ENCODE measurements around the gene AGBL4.

The AGBL4 gene

GRCh38 chr1:49337251-49337650, 686.5 kb downstream of the AGBL4 start:
- H3K4me1 ChIP-seq (ENCODE audit: control insufficient read depth, insufficient read depth, low read depth, low read length): no peaks in the 10 kb centered on the region
- H3K18ac ChIP-seq (ENCODE audit: low read depth in 1 of 2, low read length in 2 of 2): no peak overlapping the region
- H3K23ac ChIP-seq (ENCODE audit: low read length in 2 of 2): no peak overlapping the region
- no peak for DNase-seq
- no peak overlapping the region for H2AFZ ChIP-seq (ENCODE audit: low read depth, low read length)
- H3K36me3 ChIP-seq (ENCODE audit: control insufficient read depth in 1 of 2, insufficient read depth in 2 of 2, low read depth in 1 of 2, low read length in 2 of 2): no peaks in the 10 kb centered on the region
- H2AK5ac ChIP-seq (ENCODE audit: low read length, severe bottlenecking): no peak overlapping the region
- H3K4me2 ChIP-seq (ENCODE audit: low read length, poor library complexity, severe bottlenecking): no peak overlapping the region
- H3K4me3 ChIP-seq (ENCODE audit: insufficient read depth in 1 of 2, low read depth in 1 of 2, low read length in 2 of 2): no peak overlapping the region
- no peaks in the 10 kb centered on the region for H3K9me3 ChIP-seq (ENCODE audit: control insufficient read depth, low read length)
- no peaks in the 10 kb centered on the region for H3K79me1 ChIP-seq (replicated peaks; ENCODE audit: low read length, poor library complexity, severe bottlenecking)
- H4K8ac ChIP-seq (ENCODE audit: low read length): no peak overlapping the region
- no peak overlapping the region for H3K4ac ChIP-seq (ENCODE audit: low read depth in 1 of 2, low read length in 2 of 2)
- no peaks in the 10 kb centered on the region for H3K27me3 ChIP-seq (ENCODE audit: control insufficient read depth in 1 of 2, insufficient read depth in 1 of 2, low read length in 2 of 2)
- WGBS: 78% methylated on average over 1 of the region's 1 CpG
- H3K9ac ChIP-seq (ENCODE audit: low read length): no peak overlapping the region
- H2BK12ac ChIP-seq (ENCODE audit: low read length in 2 of 2): no peak overlapping the region
- H2BK5ac ChIP-seq (ENCODE audit: low read depth, low read length, poor library complexity, severe bottlenecking): no peak overlapping the region
- H2BK120ac ChIP-seq (ENCODE audit: low read depth, low read length): no peak overlapping the region
- H2BK15ac ChIP-seq (ENCODE audit: low read depth, poor library complexity, severe bottlenecking): no peak overlapping the region
- no peak overlapping the region for H3K14ac ChIP-seq (ENCODE audit: low read length in 2 of 2)
- H4K91ac ChIP-seq (ENCODE audit: low read length): no peak overlapping the region
- no peak overlapping the region for H3K27ac ChIP-seq (ENCODE audit: low read length, poor library complexity, severe bottlenecking)

GRCh38 chr1:49333906-49334305, 689.8 kb downstream of the AGBL4 start:
- Histone ChIP-seq H2BK15ac (ENCODE audit: low read depth, poor library complexity, severe bottlenecking) (no peak overlapping the region), H3K14ac (ENCODE audit: low read length in 2 of 2) (no peak overlapping the region), H2BK120ac (ENCODE audit: low read depth, low read length) (no peak overlapping the region), H4K8ac (ENCODE audit: low read length) (no peak overlapping the region), H3K27ac (ENCODE audit: low read length, poor library complexity, severe bottlenecking) (no peak overlapping the region), H3K23ac (ENCODE audit: low read length in 2 of 2) (no peak overlapping the region), H2BK12ac (ENCODE audit: low read length in 2 of 2) (no peak overlapping the region), H3K4me2 (ENCODE audit: low read length, poor library complexity, severe bottlenecking) (no peak overlapping the region), H2AFZ (ENCODE audit: low read depth, low read length) (no peak overlapping the region), H3K36me3 (ENCODE audit: control insufficient read depth in 1 of 2, insufficient read depth in 2 of 2, low read depth in 1 of 2, low read length in 2 of 2) (no peaks in the 10 kb centered on the region), H3K9ac (ENCODE audit: low read length) (no peak overlapping the region), H3K79me1 (replicated peaks; ENCODE audit: low read length, poor library complexity, severe bottlenecking) (no peaks in the 10 kb centered on the region), H2AK5ac (ENCODE audit: low read length, severe bottlenecking) (no peak overlapping the region), H3K9me3 (ENCODE audit: control insufficient read depth, low read length) (peaks cover 4% of the 10 kb centered on the region), H4K91ac (ENCODE audit: low read length) (no peak overlapping the region), H3K4me3 (ENCODE audit: insufficient read depth in 1 of 2, low read depth in 1 of 2, low read length in 2 of 2) (no peak overlapping the region), H3K18ac (ENCODE audit: low read depth in 1 of 2, low read length in 2 of 2) (no peak overlapping the region), H2BK5ac (ENCODE audit: low read depth, low read length, poor library complexity, severe bottlenecking) (no peak overlapping the region), H3K27me3 (ENCODE audit: control insufficient read depth in 1 of 2, insufficient read depth in 1 of 2, low read length in 2 of 2) (no peaks in the 10 kb centered on the region), H3K4me1 (ENCODE audit: control insufficient read depth, insufficient read depth, low read depth, low read length) (no peaks in the 10 kb centered on the region), H3K4ac (ENCODE audit: low read depth in 1 of 2, low read length in 2 of 2) (no peak overlapping the region)
- DNase-seq: no peak
- WGBS: 86% methylated on average over 1 of the region's 2 CpGs

- Histone ChIP-seq H3K79me1 (replicated peaks; ENCODE audit: low read length, poor library complexity, severe bottlenecking) (no peaks in the 10 kb centered on the region), H3K27me3 (ENCODE audit: control insufficient read depth in 1 of 2, insufficient read depth in 1 of 2, low read length in 2 of 2) (no peaks in the 10 kb centered on the region), H3K18ac (ENCODE audit: low read depth in 1 of 2, low read length in 2 of 2) (no peak overlapping the region), H2BK15ac (ENCODE audit: low read depth, poor library complexity, severe bottlenecking) (no peak overlapping the region), H3K4me2 (ENCODE audit: low read length, poor library complexity, severe bottlenecking) (no peak overlapping the region), H2AK5ac (ENCODE audit: low read length, severe bottlenecking) (no peak overlapping the region), H4K8ac (ENCODE audit: low read length) (no peak overlapping the region), H3K9ac (ENCODE audit: low read length) (no peak overlapping the region), H4K91ac (ENCODE audit: low read length) (peak overlapping the region; percentile 59), H3K4ac (ENCODE audit: low read depth in 1 of 2, low read length in 2 of 2) (no peak overlapping the region), H3K9me3 (ENCODE audit: control insufficient read depth, low read length) (peaks cover 4% of the 10 kb centered on the region), H2BK5ac (ENCODE audit: low read depth, low read length, poor library complexity, severe bottlenecking) (no peak overlapping the region), H3K4me3 (ENCODE audit: insufficient read depth in 1 of 2, low read depth in 1 of 2, low read length in 2 of 2) (no peak overlapping the region), H2AFZ (ENCODE audit: low read depth, low read length) (no peak overlapping the region), H3K23ac (ENCODE audit: low read length in 2 of 2) (no peak overlapping the region), H3K36me3 (ENCODE audit: control insufficient read depth in 1 of 2, insufficient read depth in 2 of 2, low read depth in 1 of 2, low read length in 2 of 2) (no peaks in the 10 kb centered on the region), H3K4me1 (ENCODE audit: control insufficient read depth, insufficient read depth, low read depth, low read length) (no peaks in the 10 kb centered on the region), H2BK120ac (ENCODE audit: low read depth, low read length) (no peak overlapping the region), H3K14ac (ENCODE audit: low read length in 2 of 2) (no peak overlapping the region), H3K27ac (ENCODE audit: low read length, poor library complexity, severe bottlenecking) (no peak overlapping the region), H2BK12ac (ENCODE audit: low read length in 2 of 2) (no peak overlapping the region)
- 76% methylated on average over 17 of the region's 17 CpGs for WGBS
- DNase-seq: no peak
These were observed 692.5 kb downstream of the AGBL4 start for GRCh38 chr1:49331066-49331852.

GRCh38 chr1:49323925-49324540, 699.7 kb downstream of the AGBL4 start:
- Histone ChIP-seq H3K27ac (ENCODE audit: low read length, poor library complexity, severe bottlenecking) (no peak overlapping the region), H2BK15ac (ENCODE audit: low read depth, poor library complexity, severe bottlenecking) (no peak overlapping the region), H3K4ac (ENCODE audit: low read depth in 1 of 2, low read length in 2 of 2) (no peak overlapping the region), H3K27me3 (ENCODE audit: control insufficient read depth in 1 of 2, insufficient read depth in 1 of 2, low read length in 2 of 2) (no peaks in the 10 kb centered on the region), H4K8ac (ENCODE audit: low read length) (no peak overlapping the region), H3K18ac (ENCODE audit: low read depth in 1 of 2, low read length in 2 of 2) (no peak overlapping the region), H3K4me2 (ENCODE audit: low read length, poor library complexity, severe bottlenecking) (no peak overlapping the region), H3K79me1 (replicated peaks; ENCODE audit: low read length, poor library complexity, severe bottlenecking) (no peaks in the 10 kb centered on the region), H3K9ac (ENCODE audit: low read length) (no peak overlapping the region), H3K4me3 (ENCODE audit: insufficient read depth in 1 of 2, low read depth in 1 of 2, low read length in 2 of 2) (no peak overlapping the region), H2BK120ac (ENCODE audit: low read depth, low read length) (no peak overlapping the region), H2BK5ac (ENCODE audit: low read depth, low read length, poor library complexity, severe bottlenecking) (no peak overlapping the region), H3K9me3 (ENCODE audit: control insufficient read depth, low read length) (no peaks in the 10 kb centered on the region), H3K36me3 (ENCODE audit: control insufficient read depth in 1 of 2, insufficient read depth in 2 of 2, low read depth in 1 of 2, low read length in 2 of 2) (no peaks in the 10 kb centered on the region), H3K14ac (ENCODE audit: low read length in 2 of 2) (no peak overlapping the region), H2BK12ac (ENCODE audit: low read length in 2 of 2) (no peak overlapping the region), H2AK5ac (ENCODE audit: low read length, severe bottlenecking) (no peak overlapping the region), H3K4me1 (ENCODE audit: control insufficient read depth, insufficient read depth, low read depth, low read length) (no peaks in the 10 kb centered on the region), H3K23ac (ENCODE audit: low read length in 2 of 2) (no peak overlapping the region), H4K91ac (ENCODE audit: low read length) (no peak overlapping the region), H2AFZ (ENCODE audit: low read depth, low read length) (no peak overlapping the region)
- 60% methylated on average over 2 of the region's 2 CpGs for WGBS
- DNase-seq: no peak

All from mesenchymal stem cell (in vitro differentiated cells and primary cell).